Measurements from ENCODE around the gene ZNF804A. TPM values are rescaled to one million over a fixed set of nuclear protein-coding genes. Genes with fewer than 3 reads are reported as not detected.

ZNF804A gene
- total RNA-seq, 1 experiment from 2014 or later: 0.24 TPM

DNA sequence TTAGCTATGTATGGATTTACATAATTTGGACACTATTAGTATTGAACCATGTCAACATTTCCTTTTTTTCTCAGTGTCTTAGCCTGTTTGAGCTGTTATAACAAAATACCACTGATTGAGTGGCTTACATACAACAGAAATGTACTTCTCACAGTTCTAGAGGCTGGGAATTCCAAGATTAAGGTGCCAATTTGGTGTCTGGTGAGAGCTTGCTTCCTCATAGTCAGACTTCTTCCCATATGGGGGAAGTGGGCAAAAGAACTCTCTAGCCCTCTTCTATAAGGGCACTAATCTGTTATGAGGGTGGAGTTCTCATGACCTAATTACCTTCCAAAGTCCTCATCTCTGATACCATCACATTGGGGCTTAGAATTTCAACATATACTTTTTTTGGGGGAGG, 12.6 kb downstream of the ZNF804A start:
- DNase-seq (ENCODE audit: low read depth): no peak

DNA sequence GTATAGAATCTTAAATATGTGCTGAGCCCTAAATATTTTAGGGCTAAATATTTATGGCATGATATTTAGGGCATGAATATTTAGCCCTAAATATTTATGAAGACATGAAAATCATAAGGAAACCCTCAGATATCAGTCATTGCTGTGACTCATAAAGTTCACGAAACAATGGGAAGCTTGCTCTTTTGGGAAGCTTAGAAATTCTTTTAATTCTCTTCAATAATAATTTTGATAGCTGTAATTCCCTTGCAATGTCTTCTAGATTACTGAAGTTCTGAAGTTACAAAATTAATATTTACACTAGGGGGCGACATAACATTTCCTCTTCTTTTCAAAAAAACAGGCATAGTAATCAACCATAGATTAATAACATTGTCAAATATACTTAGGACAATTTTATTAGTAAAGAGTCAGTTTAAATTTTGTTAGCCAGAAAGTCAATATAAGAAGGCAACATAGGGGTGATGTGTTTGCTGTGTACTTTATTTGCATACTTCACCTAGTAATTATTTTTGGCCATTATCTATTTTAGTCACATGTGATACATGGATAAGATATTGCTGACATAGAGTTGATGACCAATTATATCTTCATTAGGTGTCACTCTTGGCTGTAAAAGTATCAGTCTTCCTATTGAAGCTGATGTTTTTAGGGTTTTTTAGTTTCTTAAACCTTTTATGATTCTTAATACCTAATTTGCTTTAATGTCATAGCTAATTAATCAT, 13.2 kb downstream of the ZNF804A start:
- no peak for DNase-seq (ENCODE audit: low read depth)

DNA sequence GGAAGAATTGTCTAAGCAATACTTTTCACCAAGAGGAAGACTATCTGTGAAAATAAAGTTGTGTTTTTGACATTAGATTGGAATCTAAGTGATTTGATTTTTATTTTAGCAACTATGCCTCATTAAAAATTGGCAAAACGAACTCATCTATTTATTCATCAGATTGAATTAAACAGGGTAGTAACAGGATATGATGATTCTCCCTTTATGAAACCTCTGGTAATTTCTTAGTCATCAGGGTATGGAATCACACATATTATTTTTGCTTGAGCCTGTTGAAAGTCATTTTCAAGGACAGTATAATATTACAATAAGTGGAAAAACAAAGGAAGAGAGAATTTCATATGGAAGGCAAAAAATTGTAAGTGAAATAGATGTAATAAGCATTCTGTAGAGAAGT, 22.0 kb downstream of the ZNF804A start:
- DNase-seq (ENCODE audit: low read depth): no peak

DNA sequence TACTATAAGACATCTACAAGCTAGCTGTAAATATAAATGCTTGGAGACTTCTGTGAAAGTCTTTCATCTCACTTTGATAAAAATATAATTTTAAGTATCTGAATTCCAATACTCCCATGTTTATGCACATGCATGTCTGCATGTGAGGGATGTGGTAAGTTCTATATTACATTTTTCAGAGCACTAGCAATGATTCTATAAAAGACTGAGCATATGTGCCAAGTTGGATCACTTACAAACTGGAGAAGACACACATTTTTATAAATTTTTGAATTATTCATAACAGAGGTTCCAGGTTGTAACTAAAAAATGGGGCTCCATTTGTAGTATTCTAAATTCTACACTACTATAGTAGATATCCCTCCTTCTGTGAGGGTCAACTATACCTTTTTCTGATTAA, 26.0 kb downstream of the ZNF804A start:
- no peak for DNase-seq (ENCODE audit: low read depth)

DNA sequence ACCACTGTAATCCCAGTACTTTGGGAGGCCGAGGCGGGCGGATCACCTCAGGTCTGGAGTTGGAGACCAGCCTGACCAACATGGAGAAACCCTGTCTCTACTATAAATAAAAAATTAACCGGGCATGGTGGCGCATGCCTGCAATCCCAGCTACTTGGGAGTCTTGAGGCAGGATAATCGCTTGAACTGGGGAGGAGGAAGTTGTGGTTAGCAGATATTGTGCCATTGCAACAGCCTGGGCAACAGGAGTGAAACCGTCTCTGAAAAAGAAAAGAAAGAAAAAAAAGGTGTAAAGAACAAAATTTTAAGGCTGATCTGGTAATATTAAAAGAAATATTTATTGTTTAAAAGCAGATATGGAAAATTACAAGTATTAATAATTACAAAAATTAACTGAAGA, 29.7 kb downstream of the ZNF804A start:
- no peak for DNase-seq (ENCODE audit: low read depth)

DNA sequence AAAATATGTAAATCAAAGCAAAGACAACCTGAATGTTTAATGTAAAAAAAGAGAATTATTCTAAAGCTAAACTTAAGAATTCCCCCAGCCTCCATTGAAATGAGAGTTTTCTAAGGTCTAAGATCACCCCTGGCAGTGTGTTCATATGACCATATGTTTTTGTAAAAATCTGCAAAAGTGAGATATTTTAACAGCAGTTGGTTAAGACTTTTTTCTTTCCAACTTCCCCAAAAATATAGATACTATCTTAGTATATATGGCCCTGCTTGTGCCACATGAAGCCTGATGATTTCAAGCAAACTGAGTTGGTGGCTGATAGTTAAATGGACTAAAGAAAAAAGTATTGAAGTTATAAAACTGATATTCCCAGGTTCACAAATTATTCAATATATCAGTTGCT, 35.4 kb downstream of the ZNF804A start:
- DNase-seq (ENCODE audit: low read depth): no peak

DNA sequence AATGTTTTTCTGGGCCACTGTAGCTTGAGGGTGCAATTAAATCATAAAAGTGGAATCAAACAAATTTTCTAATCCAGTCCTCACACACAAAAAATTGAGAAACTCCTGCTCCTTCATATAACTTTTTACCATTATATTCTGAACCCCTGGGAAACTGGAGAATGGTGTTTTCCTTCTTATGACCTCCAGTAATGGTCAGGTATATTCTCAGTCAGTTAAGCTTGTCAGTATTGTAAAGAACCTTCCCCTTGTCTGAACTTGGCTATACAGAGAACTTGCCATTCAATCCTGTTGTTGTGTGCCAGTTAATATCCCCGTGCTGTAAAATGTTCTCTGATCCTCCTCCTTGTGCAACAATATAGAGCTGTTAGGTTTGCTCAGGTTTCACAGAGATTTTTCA, 39.5 kb downstream of the ZNF804A start:
- no peak for DNase-seq (ENCODE audit: low read depth)

DNA sequence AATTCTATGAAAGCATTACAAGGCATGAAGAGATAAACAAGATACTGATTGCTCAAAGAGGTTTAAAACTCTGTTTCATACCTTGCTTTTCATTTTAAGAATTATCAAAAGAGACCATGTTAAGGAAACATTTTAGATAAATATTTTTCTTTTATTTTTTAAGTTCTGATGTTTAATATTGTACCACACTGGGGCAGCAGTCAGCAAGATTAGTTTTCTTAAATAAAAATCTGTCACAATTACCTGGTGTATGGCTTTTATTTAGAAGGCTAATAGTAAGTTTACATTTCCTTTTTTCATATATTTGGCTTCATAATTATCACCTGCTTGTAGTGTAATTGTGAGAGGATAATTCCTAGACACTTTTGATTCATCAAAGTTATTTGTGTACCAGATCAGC, 46.4 kb downstream of the ZNF804A start:
- no peak for DNase-seq (ENCODE audit: low read depth)

DNA sequence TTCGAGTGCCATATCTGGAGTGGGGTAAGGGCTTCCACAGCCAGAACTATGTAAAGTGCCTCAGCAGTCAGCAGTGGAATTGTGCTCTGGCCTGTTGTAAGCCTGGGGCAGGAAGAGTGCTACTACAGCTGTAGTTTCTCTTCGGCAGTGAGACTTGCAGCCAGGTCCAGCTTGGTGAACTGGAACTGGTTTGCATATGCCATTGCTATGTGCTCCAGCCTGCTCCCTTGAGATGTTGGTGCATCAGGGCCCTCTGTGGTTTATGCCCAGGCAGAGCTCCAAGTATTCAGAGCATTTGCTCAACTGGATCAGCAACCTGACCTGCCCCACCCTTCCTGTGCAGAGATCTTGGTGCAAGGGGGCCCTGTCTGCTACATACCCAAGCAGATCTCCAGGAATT, 47.8 kb downstream of the ZNF804A start:
- DNase-seq (ENCODE audit: low read depth): no peak

DNA sequence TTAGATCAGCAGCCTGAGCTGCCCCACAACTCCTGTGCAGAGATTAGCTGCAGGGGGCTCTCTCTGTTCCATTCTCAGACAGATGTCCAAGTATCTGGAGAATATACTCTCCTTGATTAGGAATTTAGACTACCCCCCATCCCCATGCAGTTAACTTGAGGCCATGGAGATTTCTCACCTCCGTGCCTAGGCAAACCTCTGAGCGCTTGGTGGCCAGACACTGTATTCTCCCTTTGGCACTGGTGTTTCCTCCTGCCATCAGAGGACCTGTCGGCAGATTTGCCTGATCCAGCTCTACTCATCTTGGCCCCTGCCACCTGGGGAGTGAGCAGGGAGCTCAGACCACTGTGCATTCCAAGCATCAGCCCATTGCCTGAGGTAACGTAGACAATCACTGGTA, 48.3 kb downstream of the ZNF804A start:
- no peak for DNase-seq (ENCODE audit: low read depth)

DNA sequence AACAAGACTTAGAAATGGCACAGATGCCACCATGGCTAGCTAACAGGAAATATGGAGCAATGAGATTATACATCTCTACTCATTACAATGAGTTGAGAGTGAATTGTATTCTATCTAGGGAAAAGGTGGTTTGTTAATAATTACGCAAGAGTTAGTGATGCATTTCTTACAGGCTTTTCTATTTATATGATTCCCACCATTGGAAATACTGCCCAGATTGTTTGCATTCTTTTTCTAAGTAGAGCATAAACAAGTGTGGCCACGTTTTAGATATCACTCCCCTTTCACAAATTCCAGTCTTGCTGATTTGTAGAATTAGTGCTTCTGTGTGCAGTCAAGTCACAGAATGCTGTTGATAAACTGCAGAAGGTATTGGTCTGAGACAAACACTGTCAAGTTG, 56.6 kb downstream of the ZNF804A start:
- no peak for DNase-seq (ENCODE audit: low read depth)

DNA sequence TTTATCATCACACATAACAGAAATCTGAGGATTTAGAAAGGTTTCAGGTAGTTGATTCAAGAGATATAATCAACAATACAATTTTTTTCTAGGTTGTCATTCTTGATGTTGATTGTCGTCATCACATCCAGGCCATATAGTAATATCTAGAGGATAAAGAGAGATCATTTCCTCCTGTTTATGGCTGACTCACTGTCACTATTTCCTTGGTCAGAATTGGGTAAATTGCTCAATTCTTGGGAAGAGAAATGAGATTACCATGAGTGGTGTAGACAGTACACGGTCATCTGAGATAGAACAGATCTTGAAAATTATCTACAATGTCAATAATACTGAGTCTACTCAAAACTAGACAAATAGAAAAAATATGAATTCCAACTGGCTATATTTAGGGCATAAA, 78.8 kb downstream of the ZNF804A start:
- DNase-seq (ENCODE audit: low read depth): no peak

DNA sequence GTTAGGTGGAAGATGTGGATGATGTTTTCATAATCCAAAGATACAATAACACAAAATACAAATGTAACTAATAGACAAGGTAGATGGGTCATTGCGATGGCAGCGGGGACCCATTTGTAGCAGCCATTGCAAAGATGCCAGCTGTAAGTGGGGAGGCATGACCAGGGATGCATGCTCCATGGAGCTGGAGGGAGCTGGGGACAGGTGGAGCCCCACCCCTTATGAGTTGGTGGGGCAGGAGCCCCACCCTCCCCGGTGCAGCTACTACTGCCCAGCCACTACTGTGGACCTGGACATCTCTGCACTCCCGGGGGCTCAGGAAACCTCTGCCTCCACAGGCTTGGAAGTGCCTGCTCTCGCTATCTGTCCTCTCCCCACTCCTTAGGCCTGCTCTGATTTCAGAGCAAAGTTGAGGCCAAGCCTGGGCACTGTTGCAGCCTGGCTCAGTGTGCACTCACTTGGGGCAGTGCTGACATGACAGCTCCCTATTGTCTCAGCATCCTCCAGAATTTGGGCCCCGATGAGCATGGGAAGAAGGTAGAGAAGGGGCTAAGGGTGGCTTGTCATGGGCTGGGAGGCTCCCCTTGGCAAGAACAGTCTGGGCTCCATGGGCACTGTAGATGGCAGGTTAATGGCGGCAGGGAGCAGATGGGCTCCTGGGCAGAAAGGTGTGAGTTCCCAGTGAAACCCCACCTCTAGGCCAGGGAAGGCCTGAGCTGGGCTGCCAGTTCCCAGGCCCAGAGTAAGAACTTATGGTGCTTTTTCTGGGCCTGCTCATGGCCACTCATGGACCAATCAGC, 81.1 kb downstream of the ZNF804A start:
- no peak for DNase-seq (ENCODE audit: low read depth)

DNA sequence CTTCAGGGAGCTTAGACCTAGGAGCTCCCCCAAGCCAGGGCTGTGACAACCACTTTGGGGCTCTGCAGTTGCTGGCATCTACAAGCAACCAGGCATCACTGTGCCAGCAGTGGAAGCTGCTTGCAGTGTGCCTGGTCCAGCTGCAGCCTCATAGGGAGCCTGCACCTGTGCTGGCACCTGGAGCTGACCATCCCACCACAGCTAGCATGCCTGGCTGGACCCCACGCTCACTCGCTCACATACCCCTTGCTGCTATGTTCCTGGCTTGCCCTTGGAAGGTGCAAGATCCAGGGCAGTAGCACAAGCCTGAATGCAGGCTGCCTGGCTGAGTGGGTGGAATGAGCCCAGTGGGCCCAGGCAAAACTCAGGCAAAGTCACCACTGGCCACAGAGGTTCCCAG, 82.5 kb downstream of the ZNF804A start:
- DNase-seq (ENCODE audit: low read depth): no peak

DNA sequence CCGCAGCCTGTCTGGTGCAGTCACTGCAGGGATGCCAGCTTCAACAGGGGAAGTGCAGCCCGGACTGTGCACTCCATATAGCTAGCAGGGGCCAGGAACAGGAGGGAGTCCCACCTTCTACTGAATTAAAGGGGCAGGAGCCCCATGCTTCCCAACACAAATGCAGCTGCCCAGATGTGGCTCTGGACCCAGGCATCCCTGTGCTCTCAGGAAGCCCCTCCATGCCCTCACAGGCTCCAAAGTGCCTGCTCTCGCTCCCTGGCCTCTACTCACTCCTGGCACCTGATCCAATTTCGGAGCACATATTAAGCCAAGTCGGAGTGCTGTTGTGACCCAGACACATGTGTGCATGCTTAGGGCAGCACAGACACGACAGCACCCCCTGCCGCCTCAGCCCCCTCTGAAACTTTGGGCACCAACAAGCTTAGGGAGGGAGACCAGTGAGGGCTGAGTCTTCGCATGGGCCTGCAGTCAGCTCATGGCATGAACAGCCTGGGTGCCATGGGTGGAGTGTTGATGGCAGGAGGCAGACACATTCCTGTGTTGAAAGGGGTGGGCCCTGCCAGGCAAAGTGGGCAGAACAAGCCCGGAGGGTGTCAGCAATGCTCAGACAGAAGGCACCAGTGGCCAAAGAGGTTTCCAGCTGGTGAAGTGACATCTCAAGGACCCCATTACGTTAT, 83.5 kb downstream of the ZNF804A start:
- DNase-seq (ENCODE audit: low read depth): no peak

DNA sequence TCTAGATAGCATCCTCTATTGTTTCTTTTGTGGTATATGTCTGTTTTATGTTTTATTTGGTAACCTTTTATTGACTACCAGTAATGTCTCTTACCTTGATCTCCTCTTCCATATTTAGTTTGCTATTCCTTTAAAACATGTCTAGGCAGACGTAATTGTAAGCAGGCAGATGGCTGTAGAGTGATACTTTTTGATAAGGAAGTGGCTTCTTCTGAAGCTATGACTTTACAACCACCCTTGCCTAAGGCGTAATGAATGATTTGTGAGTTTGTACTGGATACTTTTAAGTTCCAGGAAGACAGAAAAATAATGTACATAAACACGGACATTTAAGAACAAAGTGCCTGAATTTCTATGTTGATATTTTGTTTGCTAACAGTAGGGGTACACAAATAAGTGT, 85.6 kb downstream of the ZNF804A start:
- DNase-seq (ENCODE audit: low read depth): no peak

DNA sequence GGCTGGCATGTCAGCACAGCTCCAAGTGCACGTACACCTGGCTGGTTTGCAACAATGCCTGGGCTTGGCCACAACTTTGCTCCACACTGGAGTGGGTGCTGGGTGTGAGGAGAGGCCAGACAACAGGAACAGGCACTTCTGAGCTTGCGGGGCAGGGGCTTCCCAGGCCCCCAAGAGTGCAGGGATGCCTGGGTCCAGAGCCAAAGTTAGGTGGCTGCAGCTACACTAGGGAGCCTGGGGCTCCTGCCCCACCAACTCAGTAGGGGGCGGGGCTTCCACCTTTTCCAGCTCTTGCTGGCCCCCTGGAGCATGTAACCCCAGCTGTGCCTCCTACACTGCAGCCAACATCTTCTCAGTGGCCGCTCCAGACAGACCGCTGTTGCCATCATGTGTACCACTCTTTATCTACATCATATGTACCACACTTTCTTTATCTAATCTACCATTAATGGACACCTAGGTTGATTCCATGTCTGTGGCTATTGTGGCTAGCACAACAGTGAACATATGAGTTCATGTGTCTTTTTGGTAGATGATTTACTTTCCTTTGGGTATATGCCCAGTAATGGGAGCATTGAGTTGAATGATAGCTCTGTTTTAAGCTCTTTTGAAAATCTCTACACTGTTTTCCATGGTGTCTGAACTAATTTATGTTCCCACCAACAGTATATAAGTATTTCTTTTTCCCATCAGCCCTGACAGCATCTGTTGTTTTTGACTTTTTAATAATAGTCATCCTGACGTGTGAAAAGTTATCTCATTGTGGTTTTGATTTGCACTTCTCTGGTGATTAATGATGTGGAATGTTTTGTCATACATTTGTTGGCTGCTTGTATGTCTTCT, 87.9 kb downstream of the ZNF804A start:
- DNase-seq (ENCODE audit: low read depth): no peak

DNA sequence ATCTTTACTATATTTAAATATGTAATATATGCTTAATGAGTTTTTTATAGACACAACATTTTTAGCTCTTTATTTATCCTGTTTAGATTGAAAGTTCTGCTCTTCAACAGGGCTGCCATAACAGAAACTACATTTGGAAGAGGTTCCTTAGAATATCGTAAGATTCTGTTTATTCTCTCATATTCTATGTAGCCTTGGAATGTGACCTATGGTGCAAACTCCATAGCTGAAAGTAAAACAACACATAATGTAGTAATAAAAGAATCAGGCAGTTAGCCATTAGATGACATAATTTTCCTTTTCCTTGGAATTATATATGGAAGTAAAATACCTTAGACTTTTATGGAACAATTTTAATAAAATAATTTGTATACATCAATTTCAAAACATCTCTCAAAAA, 91.3 kb downstream of the ZNF804A start:
- no peak for DNase-seq (ENCODE audit: low read depth)

DNA sequence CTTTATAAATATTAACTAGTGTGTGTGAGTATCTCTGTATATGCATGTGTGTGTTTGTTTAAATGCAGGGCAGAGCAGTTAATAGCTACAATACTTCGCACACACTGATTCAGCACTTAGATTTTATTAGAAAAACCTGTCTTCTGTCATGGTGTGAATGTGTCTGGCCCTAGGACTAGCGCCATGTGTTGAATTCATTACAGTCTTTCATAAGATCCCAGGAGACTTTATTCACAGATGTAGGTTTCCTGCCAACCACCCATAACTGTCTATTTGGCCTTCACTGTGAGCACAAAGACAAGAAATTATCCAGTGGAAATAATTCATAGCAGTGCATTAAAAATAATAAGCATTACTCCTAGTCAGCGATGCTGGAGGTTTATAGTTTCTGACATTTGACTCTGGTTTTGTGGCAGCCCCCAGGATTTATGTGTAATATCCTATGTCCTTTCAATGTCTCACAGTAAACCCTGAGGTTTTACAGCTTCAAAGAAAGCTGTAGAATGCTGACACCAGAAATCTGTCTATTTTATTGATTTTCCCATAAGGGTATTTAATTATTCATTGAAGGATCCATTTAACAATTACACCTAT, 93.9 kb downstream of the ZNF804A start:
- DNase-seq (ENCODE audit: low read depth): no peak

DNA sequence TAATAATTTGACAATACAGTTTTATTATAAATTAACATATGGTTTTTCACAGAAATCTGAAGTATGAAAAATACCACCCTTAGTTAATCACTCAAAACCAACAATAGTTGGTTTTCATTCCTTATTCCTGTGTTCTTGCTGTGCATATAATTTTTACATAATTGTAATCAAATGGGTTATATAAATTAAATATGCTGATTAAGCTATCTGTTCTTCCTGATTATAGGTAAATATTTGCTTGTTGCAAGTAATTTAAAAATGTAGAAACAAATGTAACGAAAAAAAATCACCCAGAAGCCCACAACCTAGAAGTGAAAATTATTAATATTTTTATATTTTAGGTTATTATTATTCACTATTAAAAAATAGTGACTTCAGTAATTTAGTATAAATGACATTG, 98.3 kb downstream of the ZNF804A start:
- no peak for DNase-seq (ENCODE audit: low read depth)

DNA sequence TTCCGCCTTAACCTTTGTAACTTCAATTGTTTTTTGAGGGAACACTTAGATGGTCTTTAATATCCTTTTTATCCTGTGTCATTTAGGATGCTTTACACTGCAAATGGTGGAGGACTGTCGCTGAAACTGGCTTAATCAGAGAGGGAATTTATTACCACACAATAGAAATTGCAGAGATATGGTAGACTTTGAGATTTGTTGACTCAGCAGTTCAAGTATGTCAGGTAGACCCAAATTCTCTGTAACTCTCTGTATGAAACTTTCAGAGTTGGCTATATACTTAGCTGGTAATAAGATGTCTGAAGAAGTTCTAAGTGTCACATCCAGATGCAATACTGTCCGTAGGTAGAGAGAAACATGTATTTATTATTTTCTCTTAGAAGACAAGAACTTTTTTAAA, 100.1 kb downstream of the ZNF804A start:
- no peak for DNase-seq (ENCODE audit: low read depth)

DNA sequence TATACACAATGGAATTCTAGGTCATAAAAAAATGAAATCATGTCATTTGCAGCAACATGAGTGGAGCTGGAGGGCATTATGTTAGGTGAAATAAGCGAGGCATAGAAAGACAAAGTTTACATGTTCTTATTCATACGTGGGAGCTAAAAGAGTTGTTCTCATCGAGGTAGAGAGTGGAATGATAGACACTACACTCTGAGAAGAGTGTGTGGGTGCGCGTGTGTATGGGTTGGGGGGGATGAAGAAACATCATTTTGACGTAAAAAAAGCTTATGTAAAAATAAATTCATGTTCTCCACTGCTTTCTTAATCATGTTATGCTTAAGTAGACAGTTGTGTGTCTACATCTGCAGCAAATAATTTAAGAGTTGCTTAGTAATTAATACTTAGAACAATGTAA, 123.6 kb downstream of the ZNF804A start:
- no peak for DNase-seq (ENCODE audit: low read depth)
